HepG2 (cell line): ENCODE measurements around the gene IP6K3. TPM values are rescaled to one million over a fixed set of nuclear protein-coding genes. Genes with fewer than 3 reads are reported as not detected.

Experiments
- ATAC-seq: fragments of 200-7000 bp; cut with Tn5 transposase; 3 replicates; pipeline ENCODE4 v1.9.1; 2020; ENCODE audit warnings: mild to moderate bottlenecking, moderate library complexity
- BruUV-seq: library from RNA; stranded (reverse); fragments of 400-500 nt; replicated peaks from 2 replicates; lab custom pipeline; 2021; lab: Mats Ljungman, UMichigan
- CTCF ChIA-PET: fragments of 300-600 bp; formaldehyde crosslinking; extraction: SDS; loops from one replicate; lab custom pipeline; 2021; ENCODE audit warnings: low total read pairs, inconsistent platforms, low intra/inter-chr PET ratio; lab: Yijun Ruan, JAX
- POLR2A ChIA-PET: fragments of 350-600 bp; sonication (Branson Sonifier 250); formaldehyde crosslinking; loops from one replicate; lab custom pipeline; 2020; ENCODE audit warnings: antibody characterized with exemption, inconsistent platforms; lab: Yijun Ruan, JAX
- DNase-seq: peaks from one replicate; pipeline ENCODE4 v3.0.0-alpha.2; 2015; ENCODE audit warnings: low spot score
- FAIRE-seq: peaks from 3 replicates; lab custom pipeline; 2011; peaks lifted over from hg19 to GRCh38; lab: Jason Lieb, UNC
- H2AFZ ChIP-seq: one replicate; pipeline ENCODE4 v1.6.1; 2011; ENCODE audit warnings: low read length, inconsistent platforms
- H3K27ac ChIP-seq: fragments of 300-600 bp; 3 replicates; pipeline ENCODE4 v1.8.0; 2011; ENCODE audit warnings: mixed run types, mild to moderate bottlenecking, mixed read lengths, low read length, inconsistent platforms; ENCODE audit not compliant: insufficient read depth; ENCODE audit errors: extremely low read length
- H3K27me3 ChIP-seq, 2 experiments: fragments of 200-600 bp in 1 of 2; 2 replicates in 1 of 2; 3 replicates in 1 of 2; pipeline versions ENCODE4 v1.6.0 to v1.8.0; 2011; ENCODE audit warnings: low read length in 2 of 2, mild to moderate bottlenecking in 2 of 2, moderate library complexity in 2 of 2, inconsistent platforms in 1 of 2; ENCODE audit not compliant: insufficient read depth in 2 of 2, control insufficient read depth in 1 of 2
- H3K36me3 ChIP-seq, 2 experiments: fragments of 200-600 bp in 1 of 2; replicated peaks in 1 of 2; 2 replicates in 1 of 2; 3 replicates in 1 of 2; pipeline versions ENCODE4 v1.5.1 to v1.8.0; 2011; ENCODE audit warnings: low read length in 2 of 2, inconsistent platforms in 1 of 2; ENCODE audit not compliant: insufficient read depth in 2 of 2, control insufficient read depth in 1 of 2
- H3K4me1 ChIP-seq: 2 replicates; pipeline ENCODE4 v1.5.1; 2012; ENCODE audit warnings: low read length, inconsistent platforms; ENCODE audit not compliant: insufficient read depth
- H3K4me2 ChIP-seq: 2 replicates; pipeline ENCODE4 v1.6.0; 2011; ENCODE audit warnings: low read depth, low read length, inconsistent platforms
- H3K4me3 ChIP-seq, 3 experiments: fragments of 200-600 bp in 1 of 3; sonication (generic), shearing (Covaris generic) in 1 of 3; replicated peaks in 1 of 3; 2 replicates each; pipeline ENCODE4 v1.5.1; 2011 to 2016; ENCODE audit warnings: low read length in 3 of 3, inconsistent platforms in 2 of 3, low read depth in 2 of 3, mild to moderate bottlenecking in 2 of 3, control low read depth in 1 of 3, mixed read lengths in 1 of 3; ENCODE audit not compliant: insufficient read depth in 1 of 3
- H3K79me2 ChIP-seq: one replicate; pipeline ENCODE4 v1.6.1; 2011; ENCODE audit warnings: low read length, inconsistent platforms; ENCODE audit not compliant: insufficient read depth
- H3K9ac ChIP-seq: 2 replicates; pipeline ENCODE4 v1.6.0; 2011; ENCODE audit warnings: mild to moderate bottlenecking, low read depth, low read length, inconsistent platforms; ENCODE audit not compliant: insufficient read depth
- H3K9me3 ChIP-seq: 2 replicates; pipeline ENCODE4 v1.5.1; 2012; ENCODE audit warnings: mild to moderate bottlenecking, low read length
- H4K20me1 ChIP-seq: 2 replicates; pipeline ENCODE4 v1.6.0; 2011; ENCODE audit warnings: inconsistent platforms, mild to moderate bottlenecking, low read length, moderate library complexity; ENCODE audit not compliant: insufficient read depth
- ARNT ChIP-seq: fragments of 450-650 bp; IDR thresholded peaks from 2 replicates; pipeline ENCODE4 v1.6.1; 2017
- CCDC6 ChIP-seq: sonication (generic); formaldehyde crosslinking; IDR thresholded peaks from 2 replicates; pipeline ENCODE4 v1.8.1; 2022; ENCODE audit warnings: mild to moderate bottlenecking, missing genetic modification reagents, moderate library complexity
- ELF3 ChIP-seq: IDR thresholded peaks from 2 replicates; pipeline ENCODE4 v1.6.1; 2016; ENCODE audit warnings: missing genetic modification reagents, missing compliant biosample characterization
- GPBP1L1 ChIP-seq: sonication (generic); formaldehyde crosslinking; IDR thresholded peaks from 2 replicates; pipeline ENCODE4 v1.5.0; 2020; ENCODE audit warnings: mild to moderate bottlenecking, missing genetic modification reagents
- HNRNPUL1 ChIP-seq: fragments of 200-400 bp; formaldehyde crosslinking; IDR thresholded peaks from 2 replicates; pipeline ENCODE4 v1.6.1; 2017; ENCODE audit warnings: low read depth, mild to moderate bottlenecking, low read length, moderate library complexity
- MAFG ChIP-seq: sonication (generic); formaldehyde crosslinking; IDR thresholded peaks from 2 replicates; pipeline ENCODE4 v1.5.1; 2020; ENCODE audit warnings: mild to moderate bottlenecking, missing genetic modification reagents
- MXI1 ChIP-seq: IDR thresholded peaks from 3 replicates; pipeline ENCODE4 v1.6.1; 2012; ENCODE audit warnings: low read depth, low read length, inconsistent platforms, borderline replicate concordance
- PAF1 ChIP-seq: IDR thresholded peaks from 2 replicates; pipeline ENCODE4 v1.6.1; 2016; ENCODE audit warnings: missing genetic modification reagents, missing compliant biosample characterization
- PHF5A ChIP-seq: IDR thresholded peaks from one replicate; pipeline ENCODE4 v1.6.1; 2018; ENCODE audit warnings: low read depth, missing genetic modification reagents; ENCODE audit not compliant: unreplicated experiment
- SYNCRIP ChIP-seq: fragments of 200-400 bp; formaldehyde crosslinking; IDR thresholded peaks from 2 replicates; pipeline ENCODE4 v1.6.1; 2018; ENCODE audit warnings: mild to moderate bottlenecking, low read depth, low read length; ENCODE audit not compliant: insufficient read depth
- ZFP37 ChIP-seq: sonication (generic); formaldehyde crosslinking; IDR thresholded peaks from 2 replicates; pipeline ENCODE4 v1.4.0; 2020; ENCODE audit warnings: missing genetic modification reagents, borderline replicate concordance
- ZNF260 ChIP-seq: sonication (generic); formaldehyde crosslinking; IDR thresholded peaks from 2 replicates; pipeline ENCODE4 v1.4.0; 2020; ENCODE audit warnings: missing genetic modification reagents, low read depth, mild to moderate bottlenecking, borderline replicate concordance
- ZNF383 ChIP-seq: sonication (generic); formaldehyde crosslinking; IDR thresholded peaks from 2 replicates; pipeline ENCODE4 v1.4.0; 2020; ENCODE audit warnings: missing genetic modification reagents, mild to moderate bottlenecking, borderline replicate concordance
- WGBS: methylation state at CpG from one replicate; pipeline ENCODE4 v1.1.6; 2017; ENCODE audit warnings: low lambda C conversion rate; 5-methylcytosine and 5-hydroxymethylcytosine counted together
- in situ Hi-C: cut with HindIII; loops from 2 replicates; pipeline ENCODE4 v1.10.0; 2017; ENCODE audit warnings: low pct_unique_long_range_greater_than_20kb; ENCODE audit not compliant: extremely low pct_ligation_motif_present
- intact Hi-C: fragments of 100-400 bp; cut with micrococcal nuclease; formaldehyde crosslinking; loops from one replicate; pipeline ENCODE4 v1.10.0; 2022; ENCODE audit not compliant: unreplicated experiment
- polyA plus RNA-seq, 8 experiments: library from polyadenylated mRNA; depleted of rRNA in 3 of 8; stranded (reverse) in 7 of 8; unstranded in 1 of 8; fragments of >200 nt; fragmentation: Illumina TruSeq in 4 of 8; extraction: Trizol in 4 of 8; gene quantifications; 2 replicates each; pipeline versions ENCODE4 v1.2.1 to v1.2.3, GENCODE V29; 2011 to 2016; ENCODE audit warnings: low read depth in 4 of 8, missing spikeins in 1 of 8, mixed read lengths in 1 of 8; ENCODE audit not compliant: insufficient read depth in 1 of 8
- total RNA-seq, 5 experiments: library from RNA; depleted of rRNA; stranded (reverse); fragments of >200 nt; fragmentation: Illumina TruSeq; extraction: Trizol; gene quantifications; 2 replicates each; pipeline ENCODE4 v1.2.3, GENCODE V29; 2016; ENCODE audit warnings: low read depth in 1 of 5
- TF ChIP-seq, protein P1 (sequence below): sonication (generic); formaldehyde crosslinking; IDR thresholded peaks from 2 replicates; pipeline ENCODE4 v1.5.0; 2020; ENCODE audit warnings: missing genetic modification reagents, mild to moderate bottlenecking, borderline replicate concordance
- TF ChIP-seq, protein P2 (sequence below), 2 experiments: fragments of 450-650 bp in 1 of 2; sonication (generic) in 1 of 2; formaldehyde crosslinking; IDR thresholded peaks; 2 replicates each; pipeline versions ENCODE4 v1.5.0 to v1.8.0; 2020 to 2022; ENCODE audit warnings: mild to moderate bottlenecking in 1 of 2, missing genetic modification reagents in 1 of 2

The IP6K3 gene
- total and polyA plus RNA-seq, 2 of the 13 experiments (the other 11 are each of a cell fraction or from before 2014, with no cell fraction given), result 0.11 to 0.18 TPM

- intact Hi-C loops, result no loop called here
- in situ Hi-C loops, result no loop called here
- FAIRE-seq (no peak), DNase-seq (no peak), ATAC-seq (no peak)
- Histone ChIP-seq H4K20me1 (no peaks in the 10 kb centered on the region), H3K27ac (no peak overlapping the region), H2AFZ (no peak overlapping the region), H3K9ac (no peak overlapping the region), H3K4me2 (no peak overlapping the region), H3K4me1 (peaks cover 36% of the 10 kb centered on the region), H3K36me3 (no peaks in the 10 kb centered on the region), H3K9me3 (no peaks in the 10 kb centered on the region), H3K4me3 (no peak overlapping the region), H3K27me3 (no peaks in the 10 kb centered on the region; a peak in 2 of 5 replicates), H3K79me2 (no peaks in the 10 kb centered on the region)
- TF ChIP-seq PAF1 (CRISPR knock-in tag), result no peak
- no peak for TF ChIP-seq MAFG (CRISPR knock-in tag)
- no peak for TF ChIP-seq ZFP37
- no peak for TF ChIP-seq GPBP1L1
- no peak for TF ChIP-seq SYNCRIP
- TF ChIP-seq, protein P1, sequence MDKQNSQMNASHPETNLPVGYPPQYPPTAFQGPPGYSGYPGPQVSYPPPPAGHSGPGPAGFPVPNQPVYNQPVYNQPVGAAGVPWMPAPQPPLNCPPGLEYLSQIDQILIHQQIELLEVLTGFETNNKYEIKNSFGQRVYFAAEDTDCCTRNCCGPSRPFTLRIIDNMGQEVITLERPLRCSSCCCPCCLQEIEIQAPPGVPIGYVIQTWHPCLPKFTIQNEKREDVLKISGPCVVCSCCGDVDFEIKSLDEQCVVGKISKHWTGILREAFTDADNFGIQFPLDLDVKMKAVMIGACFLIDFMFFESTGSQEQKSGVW (CRISPR knock-in tag), result no peak
- no peak for TF ChIP-seq CCDC6 (CRISPR knock-in tag)
- TF ChIP-seq HNRNPUL1, result no peak
- TF ChIP-seq ARNT, result no peak
- TF ChIP-seq ZNF260, result no peak
- no peak for TF ChIP-seq PHF5A (CRISPR knock-in tag)
- TF ChIP-seq, protein P2, sequence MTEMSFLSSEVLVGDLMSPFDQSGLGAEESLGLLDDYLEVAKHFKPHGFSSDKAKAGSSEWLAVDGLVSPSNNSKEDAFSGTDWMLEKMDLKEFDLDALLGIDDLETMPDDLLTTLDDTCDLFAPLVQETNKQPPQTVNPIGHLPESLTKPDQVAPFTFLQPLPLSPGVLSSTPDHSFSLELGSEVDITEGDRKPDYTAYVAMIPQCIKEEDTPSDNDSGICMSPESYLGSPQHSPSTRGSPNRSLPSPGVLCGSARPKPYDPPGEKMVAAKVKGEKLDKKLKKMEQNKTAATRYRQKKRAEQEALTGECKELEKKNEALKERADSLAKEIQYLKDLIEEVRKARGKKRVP (CRISPR knock-in tag; IDR thresholded peaks at IDR 0.05), result no peak
- no peak for TF ChIP-seq MXI1
- no peak for TF ChIP-seq ZNF383 (CRISPR knock-in tag)
- TF ChIP-seq ELF3 (CRISPR knock-in tag), result no peak
- no TSS peak for BruUV-seq
- CTCF ChIA-PET, result no interaction called here
- POLR2A ChIA-PET, result interaction anchor here (1.8 kb wide), 1 partner anchor 46 kb away, joined by 5 read pairs; the partner anchor contains the start of gene UQCC2
- 74% methylated on average over 10 of the region's 10 CpGs for WGBS
Observed at GRCh38 chr6:33757906-33758305, 11.2 kb upstream of the IP6K3 start.
